NCI-H774 (cell line): Measurements from ENCODE around the gene TRIML2.
"Not testable (repeated sequence)": the region's sequence is repeated elsewhere in the genome, so short reads cannot be mapped to it uniquely, and the experiment has no call there.

ENCODE experiments used
- DNase-seq: peaks from one replicate; lab custom pipeline; 2025; lab: John Stamatoyannopoulos, UW

The TRIML2 gene

GRCh38 chr4:188106454-188106853 lies 2.9 kb downstream of the TRIML2 start:
- no peak for DNase-seq

DNA sequence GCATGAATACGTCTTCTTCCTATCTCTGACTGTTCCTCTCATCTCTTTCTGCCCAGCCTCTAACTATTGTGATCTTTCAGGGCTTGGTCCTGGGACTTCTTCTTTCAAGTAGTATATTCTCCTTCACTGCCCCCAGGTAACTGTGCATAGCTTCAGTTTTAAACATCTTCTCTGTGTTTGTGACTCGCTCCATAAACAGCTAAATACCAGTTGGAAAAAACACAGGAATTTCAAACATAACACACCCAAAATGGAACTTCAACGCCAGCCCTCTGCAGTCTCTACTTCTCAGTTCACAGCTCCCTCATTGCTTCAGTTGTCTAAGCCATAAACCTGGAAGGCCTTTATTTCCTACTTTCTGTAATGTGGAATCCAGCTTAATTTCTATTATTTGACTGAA lies 16.6 kb downstream of the TRIML2 start:
- DNase-seq: no peak

GRCh38 chr4:188086858-188087257 lies 22.5 kb downstream of the TRIML2 start:
- no peak for DNase-seq

DNA sequence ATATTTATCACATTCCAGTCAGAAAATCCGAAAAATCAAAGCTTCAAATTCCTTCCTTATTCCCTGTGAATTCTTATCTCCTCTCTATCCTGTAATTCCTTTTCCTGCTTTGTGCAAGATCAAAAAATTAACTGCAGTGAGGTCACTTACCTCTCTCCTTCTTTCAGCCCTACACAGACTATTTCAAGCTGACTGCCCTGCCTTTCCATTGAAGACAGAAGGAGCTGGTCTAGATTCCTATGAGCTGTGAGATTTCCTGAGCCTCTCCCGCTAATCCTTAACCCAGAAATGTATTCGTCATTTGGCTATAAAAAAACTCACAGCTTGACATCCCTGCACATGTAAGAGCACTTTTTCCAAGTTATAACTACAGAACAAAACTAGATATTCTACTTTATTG lies 26.6 kb downstream of the TRIML2 start:
- no peak for DNase-seq

DNA sequence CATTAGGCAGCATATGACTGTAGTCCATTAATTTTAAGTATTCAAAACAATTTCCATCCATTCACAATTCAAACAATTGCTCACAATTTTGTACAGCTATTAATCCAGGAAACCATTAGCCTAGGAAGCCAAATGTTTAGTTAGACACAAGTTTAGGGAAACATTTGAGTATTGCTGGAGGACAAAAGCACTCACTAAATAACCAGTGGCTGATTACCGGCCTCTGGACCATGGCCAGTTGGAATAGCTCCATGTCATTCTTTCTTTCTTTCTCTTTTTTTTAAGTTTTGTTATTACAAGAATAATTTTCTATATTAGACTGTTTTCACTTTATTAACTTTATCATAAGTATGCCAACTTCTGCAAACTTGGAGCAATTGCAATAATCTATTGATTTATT lies 31.3 kb downstream of the TRIML2 start:
- no peak for DNase-seq

DNA sequence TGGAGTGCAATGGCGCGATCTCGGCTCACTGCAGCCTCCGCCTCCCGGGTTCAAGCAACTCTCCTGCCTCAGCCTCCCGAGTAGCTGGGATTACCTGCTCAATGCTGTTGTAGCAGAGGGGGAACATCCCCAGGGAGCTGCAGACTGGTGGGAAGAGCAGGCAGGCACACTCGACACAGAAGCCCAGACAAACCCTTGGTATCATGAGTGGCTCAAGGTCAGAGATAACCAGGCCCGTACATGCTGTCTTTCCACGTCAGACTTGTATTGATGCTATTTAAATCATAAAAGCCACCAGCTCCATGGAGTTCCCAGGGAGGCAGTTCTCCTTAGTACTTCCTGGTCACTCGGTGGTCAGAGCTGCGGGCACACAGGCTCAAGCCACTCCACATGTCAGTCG lies 33.2 kb downstream of the TRIML2 start:
- DNase-seq: no peak

- no peak for DNase-seq
These were observed 48.3 kb downstream of the TRIML2 start for GRCh38 chr4:188061083-188061482.

GRCh38 chr4:188053302-188053701 lies 56.1 kb downstream of the TRIML2 start:
- no peak for DNase-seq

DNA sequence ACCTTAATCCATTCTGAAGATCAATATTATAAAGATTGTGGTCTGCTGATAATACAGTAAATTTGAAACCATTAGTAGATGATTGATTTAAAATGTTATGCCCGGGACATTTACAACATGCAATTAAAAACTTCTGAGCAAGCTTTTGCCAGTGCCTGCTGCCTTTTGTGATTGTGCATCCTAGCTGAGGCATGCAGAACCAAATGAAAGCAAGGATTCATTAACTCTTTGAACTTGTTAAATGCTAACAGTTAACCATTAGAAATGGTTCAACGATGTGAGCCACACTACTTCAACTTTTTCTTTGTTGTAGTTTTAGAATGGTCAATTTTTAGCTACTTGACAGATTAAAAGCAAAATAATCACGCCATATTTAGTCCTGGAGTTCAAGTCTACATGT lies 62.7 kb downstream of the TRIML2 start:
- no peak for DNase-seq

GRCh38 chr4:188045461-188045860 lies 63.9 kb downstream of the TRIML2 start:
- not testable (repeated sequence) for DNase-seq

GRCh38 chr4:188043154-188043553 lies 66.2 kb downstream of the TRIML2 start:
- no peak for DNase-seq

- no peak for DNase-seq
These were observed 67.2 kb downstream of the TRIML2 start for GRCh38 chr4:188042191-188042590.

GRCh38 chr4:188041721-188042120 lies 67.7 kb downstream of the TRIML2 start:
- no peak for DNase-seq
